K562 (cell line): ENCODE data around the gene TFE3.

Experiments
- NCOA1 ChIP-seq: fragments of 450-650 bp; IDR thresholded peaks from 2 replicates; pipeline ENCODE4 v1.6.1; 2016; ENCODE audit warnings: low read depth
- NFE2 ChIP-seq: IDR thresholded peaks from 2 replicates; pipeline ENCODE4 v1.6.1; 2014; ENCODE audit warnings: antibody characterized with exemption, low read depth
- ZNF3 ChIP-seq: fragments of 250-450 bp; sonication (Bioruptor Pico); IDR thresholded peaks from 2 replicates; pipeline ENCODE4 v1.5.0; 2021; ENCODE audit warnings: mild to moderate bottlenecking, moderate library complexity
- TF ChIP-seq, protein P1 (sequence below): sonication (generic); formaldehyde crosslinking; IDR thresholded peaks from 2 replicates; pipeline ENCODE4 v1.4.0; 2020; ENCODE audit warnings: mild to moderate bottlenecking, missing genetic modification reagents

- TF ChIP-seq NFE2 = no peak
- TF ChIP-seq, protein P1, sequence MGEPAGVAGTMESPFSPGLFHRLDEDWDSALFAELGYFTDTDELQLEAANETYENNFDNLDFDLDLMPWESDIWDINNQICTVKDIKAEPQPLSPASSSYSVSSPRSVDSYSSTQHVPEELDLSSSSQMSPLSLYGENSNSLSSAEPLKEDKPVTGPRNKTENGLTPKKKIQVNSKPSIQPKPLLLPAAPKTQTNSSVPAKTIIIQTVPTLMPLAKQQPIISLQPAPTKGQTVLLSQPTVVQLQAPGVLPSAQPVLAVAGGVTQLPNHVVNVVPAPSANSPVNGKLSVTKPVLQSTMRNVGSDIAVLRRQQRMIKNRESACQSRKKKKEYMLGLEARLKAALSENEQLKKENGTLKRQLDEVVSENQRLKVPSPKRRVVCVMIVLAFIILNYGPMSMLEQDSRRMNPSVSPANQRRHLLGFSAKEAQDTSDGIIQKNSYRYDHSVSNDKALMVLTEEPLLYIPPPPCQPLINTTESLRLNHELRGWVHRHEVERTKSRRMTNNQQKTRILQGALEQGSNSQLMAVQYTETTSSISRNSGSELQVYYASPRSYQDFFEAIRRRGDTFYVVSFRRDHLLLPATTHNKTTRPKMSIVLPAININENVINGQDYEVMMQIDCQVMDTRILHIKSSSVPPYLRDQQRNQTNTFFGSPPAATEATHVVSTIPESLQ (CRISPR knock-in tag) = no peak
- TF ChIP-seq ZNF3 = no peak
- TF ChIP-seq NCOA1 = no peak
These were observed 60.1 kb downstream of the TFE3 start for GRCh38 chrX:48983081-48983480.
